Liver (tissue), 9 donors: ENCODE results near the gene TTC22. TPM values are rescaled to one million over a fixed set of nuclear protein-coding genes. Genes with fewer than 3 reads are reported as not detected.

Source experiments
- DNase-seq: peaks from one replicate; pipeline ENCODE4 v3.0.0-alpha.2; 2017; ENCODE audit warnings: low spot score
- H3K27ac ChIP-seq, 2 donors: one replicate each; pipeline ENCODE4 v1.7.0; 2013; ENCODE audit warnings: inconsistent platforms in 2 of 2, low read length in 2 of 2, control low read depth in 1 of 2, low read depth in 1 of 2, mild to moderate bottlenecking in 1 of 2
- H3K27me3 ChIP-seq, 4 donors: one replicate each; pipeline versions ENCODE4 v1.6.1 to v1.7.0; 2013; ENCODE audit warnings: low read length in 3 of 4, inconsistent platforms in 1 of 4, mild to moderate bottlenecking in 1 of 4, moderate library complexity in 1 of 4; ENCODE audit not compliant: control insufficient read depth in 4 of 4, insufficient read depth in 4 of 4
- H3K36me3 ChIP-seq, 4 donors: one replicate each; pipeline versions ENCODE4 v1.6.1 to v1.7.0; 2013; ENCODE audit warnings: low read length in 3 of 4, mild to moderate bottlenecking in 3 of 4, low read depth in 1 of 4, moderate library complexity in 1 of 4; ENCODE audit not compliant: control insufficient read depth in 4 of 4, insufficient read depth in 3 of 4
- H3K4me1 ChIP-seq, 4 donors: one replicate each; pipeline versions ENCODE4 v1.6.1 to v1.7.0; 2013; ENCODE audit warnings: low read length in 3 of 4, mild to moderate bottlenecking in 3 of 4, moderate library complexity in 1 of 4; ENCODE audit not compliant: control insufficient read depth in 4 of 4, insufficient read depth in 4 of 4
- H3K4me3 ChIP-seq, 3 donors: one replicate each; pipeline versions ENCODE4 v1.6.1 to v1.7.0; 2013; ENCODE audit warnings: low read length in 3 of 3, control low read depth in 1 of 3, low read depth in 1 of 3, mild to moderate bottlenecking in 1 of 3
- H3K9ac ChIP-seq, 2 donors: one replicate each; pipeline ENCODE4 v1.7.0; 2013; ENCODE audit warnings: low read length in 2 of 2, mild to moderate bottlenecking in 2 of 2, moderate library complexity in 2 of 2, control low read depth in 1 of 2, low read depth in 1 of 2
- H3K9me3 ChIP-seq, 4 donors: one replicate each; pipeline versions ENCODE4 v1.6.1 to v1.7.0; 2013; ENCODE audit warnings: low read length in 3 of 4; ENCODE audit not compliant: control insufficient read depth in 4 of 4
- EGR1 ChIP-seq, 2 donors: IDR thresholded peaks; 2 replicates each; pipeline ENCODE4 v1.6.1; 2016 to 2018; ENCODE audit warnings: antibody characterized with exemption in 2 of 2, low read depth in 2 of 2
- FOXA1 ChIP-seq: IDR thresholded peaks from 2 replicates; pipeline ENCODE4 v1.6.1; 2016; ENCODE audit warnings: antibody characterized with exemption
- FOXA2 ChIP-seq: IDR thresholded peaks from 2 replicates; pipeline ENCODE4 v1.6.1; 2016; ENCODE audit warnings: antibody characterized with exemption
- GABPA ChIP-seq, 2 donors: IDR thresholded peaks in 1 of 2; conservative IDR thresholded peaks in 1 of 2; 2 replicates each; pipeline ENCODE4 v1.6.1; 2016; ENCODE audit warnings: antibody characterized with exemption in 2 of 2, mild to moderate bottlenecking in 1 of 2, moderate library complexity in 1 of 2
- HNF4A ChIP-seq, 2 donors: conservative IDR thresholded peaks; 2 replicates each; pipeline ENCODE4 v1.6.1; 2016; ENCODE audit warnings: antibody characterized with exemption in 2 of 2, mild to moderate bottlenecking in 2 of 2
- HNF4G ChIP-seq: IDR thresholded peaks from 2 replicates; pipeline ENCODE4 v1.6.1; 2016; ENCODE audit warnings: antibody characterized with exemption
- JUND ChIP-seq, 2 donors: IDR thresholded peaks; 2 replicates each; pipeline ENCODE4 v1.6.1; 2016; ENCODE audit warnings: antibody characterized with exemption in 2 of 2
- NR2F2 ChIP-seq: IDR thresholded peaks from 2 replicates; pipeline ENCODE4 v1.6.1; 2016; ENCODE audit warnings: antibody characterized with exemption
- RAD21 ChIP-seq, 2 donors: IDR thresholded peaks; 2 replicates each; pipeline ENCODE4 v1.6.1; 2016; ENCODE audit warnings: antibody characterized with exemption in 2 of 2, mild to moderate bottlenecking in 2 of 2
- RXRA ChIP-seq, 2 donors: IDR thresholded peaks; 2 replicates each; pipeline ENCODE4 v1.6.1; 2017 to 2018; ENCODE audit warnings: antibody characterized with exemption in 2 of 2, mild to moderate bottlenecking in 1 of 2
- SP1 ChIP-seq: IDR thresholded peaks from 2 replicates; pipeline ENCODE4 v1.6.1; 2018; ENCODE audit warnings: antibody characterized with exemption, mild to moderate bottlenecking
- TAF1 ChIP-seq: conservative IDR thresholded peaks from 2 replicates; pipeline ENCODE4 v1.6.1; 2016; ENCODE audit warnings: antibody characterized with exemption, mild to moderate bottlenecking
- YY1 ChIP-seq: IDR thresholded peaks from 2 replicates; pipeline ENCODE4 v1.6.1; 2016; ENCODE audit warnings: antibody characterized with exemption, mild to moderate bottlenecking
- WGBS: extraction: QIAGEN DNeasy Blood & Tissue Kit; methylation state at CpG from one replicate; pipeline ENCODE4 v1.1.7; 2013; 5-methylcytosine and 5-hydroxymethylcytosine counted together
- polyA plus RNA-seq, 2 donors: library from polyadenylated mRNA; stranded (reverse) in 1 of 2; unstranded in 1 of 2; fragments of 200-250 nt in 1 of 2; fragments of >200 nt in 1 of 2; fragmentation: Nextera tagmentation in 1 of 2; extraction: Ambion mirVana in 1 of 2; gene quantifications; one replicate each; pipeline versions ENCODE4 v1.2.1 to v1.2.3, GENCODE V29; 2013 to 2015
- total RNA-seq, 2 donors: library from RNA; depleted of rRNA; stranded (reverse); fragments of >200 nt; gene quantifications; one replicate each; pipeline ENCODE4 v1.2.3, GENCODE V29; 2014
- TF ChIP-seq, protein P1 (sequence below): IDR thresholded peaks from 2 replicates; pipeline ENCODE4 v1.6.1; 2016; ENCODE audit warnings: antibody characterized with exemption
- TF ChIP-seq, protein P2 (sequence below): fragments of 150-350 bp; IDR thresholded peaks from 2 replicates; pipeline ENCODE4 v1.5.1; 2017; ENCODE audit warnings: improper control_type of control experiment, low read depth, low read length; ENCODE audit not compliant: missing input control
- TF ChIP-seq, protein P3 (sequence below): IDR thresholded peaks from 2 replicates; pipeline ENCODE4 v1.6.1; 2016; ENCODE audit warnings: antibody characterized with exemption
- TF ChIP-seq, protein P4 (sequence below): IDR thresholded peaks from 2 replicates; pipeline ENCODE4 v1.6.1; 2016; ENCODE audit warnings: antibody characterized with exemption, mild to moderate bottlenecking
- donor health status: healthy.
- donor health status: healthy.
- donor health status: healthy.
- donor health status: healthy.
- donor health status: healthy.

Gene TTC22
- total and polyA plus RNA-seq, 4 donors: 0.96 to 3.5 (median 2.3) TPM

DNA sequence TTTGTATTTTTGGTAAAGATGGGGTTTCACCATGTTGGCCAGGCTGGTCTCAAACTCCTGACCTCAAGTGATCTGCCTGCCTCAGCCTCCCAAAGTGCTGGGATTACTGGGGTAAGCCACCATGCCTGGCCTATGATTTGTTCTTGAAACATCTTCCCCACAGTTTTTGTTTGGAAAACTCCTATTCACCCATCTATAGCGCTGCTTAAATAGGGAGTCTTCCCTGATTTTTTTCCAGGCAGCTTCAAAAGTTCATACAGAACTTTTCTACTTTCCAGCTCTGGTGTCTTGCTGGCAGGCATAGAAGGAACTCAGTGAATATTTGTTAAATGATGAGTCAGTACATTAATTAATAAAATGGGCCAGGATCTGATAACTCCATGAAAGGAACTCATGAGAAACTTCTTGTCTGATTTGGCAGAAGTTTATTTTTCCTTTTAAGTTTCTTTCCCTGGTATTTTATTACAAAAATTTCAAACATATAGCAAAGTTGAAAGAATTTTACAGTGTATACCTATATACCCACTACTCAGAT, 33.0 kb upstream of the TTC22 start:
- no peaks in the 10 kb centered on the region for H3K27me3 ChIP-seq
- H3K4me1 ChIP-seq: no peaks in the 10 kb centered on the region
- no peaks in the 10 kb centered on the region for H3K36me3 ChIP-seq
- no peak overlapping the region for H3K27ac ChIP-seq
- 100% methylated on average over 1 of the region's 1 CpG for WGBS
- no peak for DNase-seq
- H3K9me3 ChIP-seq: peaks cover 0 to 3% (median 0%) of the 10 kb centered on the region in 4 donors
- TF ChIP-seq RXRA (IDR thresholded peaks at IDR 0.05) (no peak), FOXA1 (no peak), HNF4G (no peak), FOXA2 (no peak), SP1 (no peak), HNF4A (conservative IDR thresholded peaks at IDR 0.05) (no peak), YY1 (no peak), GABPA (IDR thresholded peaks at IDR 0.05 in 1 of 2, conservative IDR thresholded peaks at IDR 0.05 in 1 of 2) (no peak), NR2F2 (no peak)
- TF ChIP-seq, protein P1, sequence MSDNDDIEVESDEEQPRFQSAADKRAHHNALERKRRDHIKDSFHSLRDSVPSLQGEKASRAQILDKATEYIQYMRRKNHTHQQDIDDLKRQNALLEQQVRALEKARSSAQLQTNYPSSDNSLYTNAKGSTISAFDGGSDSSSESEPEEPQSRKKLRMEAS: no peak
- TF ChIP-seq, protein P2, sequence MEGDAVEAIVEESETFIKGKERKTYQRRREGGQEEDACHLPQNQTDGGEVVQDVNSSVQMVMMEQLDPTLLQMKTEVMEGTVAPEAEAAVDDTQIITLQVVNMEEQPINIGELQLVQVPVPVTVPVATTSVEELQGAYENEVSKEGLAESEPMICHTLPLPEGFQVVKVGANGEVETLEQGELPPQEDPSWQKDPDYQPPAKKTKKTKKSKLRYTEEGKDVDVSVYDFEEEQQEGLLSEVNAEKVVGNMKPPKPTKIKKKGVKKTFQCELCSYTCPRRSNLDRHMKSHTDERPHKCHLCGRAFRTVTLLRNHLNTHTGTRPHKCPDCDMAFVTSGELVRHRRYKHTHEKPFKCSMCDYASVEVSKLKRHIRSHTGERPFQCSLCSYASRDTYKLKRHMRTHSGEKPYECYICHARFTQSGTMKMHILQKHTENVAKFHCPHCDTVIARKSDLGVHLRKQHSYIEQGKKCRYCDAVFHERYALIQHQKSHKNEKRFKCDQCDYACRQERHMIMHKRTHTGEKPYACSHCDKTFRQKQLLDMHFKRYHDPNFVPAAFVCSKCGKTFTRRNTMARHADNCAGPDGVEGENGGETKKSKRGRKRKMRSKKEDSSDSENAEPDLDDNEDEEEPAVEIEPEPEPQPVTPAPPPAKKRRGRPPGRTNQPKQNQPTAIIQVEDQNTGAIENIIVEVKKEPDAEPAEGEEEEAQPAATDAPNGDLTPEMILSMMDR: no peak
- no peak overlapping the region for H3K9ac ChIP-seq
- no peak overlapping the region for H3K4me3 ChIP-seq

DNA sequence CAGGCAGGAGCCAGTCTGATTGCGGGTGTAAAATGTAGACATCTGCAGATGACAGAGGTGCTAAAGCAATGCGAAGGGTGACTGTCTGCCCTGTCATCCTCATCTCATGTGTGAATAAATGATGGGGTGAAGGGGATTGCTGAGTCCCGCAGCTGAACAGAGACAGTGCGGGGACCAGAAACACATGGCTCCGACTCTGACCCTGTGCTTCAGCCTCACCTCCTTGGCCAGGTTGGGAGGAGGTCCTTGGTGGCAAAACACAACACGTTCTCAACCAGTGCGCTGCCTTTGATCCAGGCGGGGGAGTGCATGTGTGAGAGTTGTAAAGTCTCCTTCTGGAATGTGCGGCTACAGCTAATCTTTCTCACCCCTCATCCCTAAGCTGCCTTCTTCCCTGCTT, 32.0 kb upstream of the TTC22 start:
- Histone ChIP-seq H3K36me3 (no peaks in the 10 kb centered on the region), H3K27me3 (no peaks in the 10 kb centered on the region), H3K9ac (no peak overlapping the region), H3K9me3 (peaks cover 0 to 5% (median under 1%) of the 10 kb centered on the region in 4 donors), H3K4me1 (no peaks in the 10 kb centered on the region), H3K27ac (no peak overlapping the region), H3K4me3 (no peak overlapping the region)
- no peak for DNase-seq
- 95% methylated on average over 9 of the region's 9 CpGs for WGBS
- TF ChIP-seq GABPA (IDR thresholded peaks at IDR 0.05 in 1 of 2, conservative IDR thresholded peaks at IDR 0.05 in 1 of 2) (no peak), RXRA (IDR thresholded peaks at IDR 0.05) (no peak), EGR1 (IDR thresholded peaks at IDR 0.05; ENCODE audit: low read depth in 2 of 2) (no peak), HNF4G (no peak)

DNA sequence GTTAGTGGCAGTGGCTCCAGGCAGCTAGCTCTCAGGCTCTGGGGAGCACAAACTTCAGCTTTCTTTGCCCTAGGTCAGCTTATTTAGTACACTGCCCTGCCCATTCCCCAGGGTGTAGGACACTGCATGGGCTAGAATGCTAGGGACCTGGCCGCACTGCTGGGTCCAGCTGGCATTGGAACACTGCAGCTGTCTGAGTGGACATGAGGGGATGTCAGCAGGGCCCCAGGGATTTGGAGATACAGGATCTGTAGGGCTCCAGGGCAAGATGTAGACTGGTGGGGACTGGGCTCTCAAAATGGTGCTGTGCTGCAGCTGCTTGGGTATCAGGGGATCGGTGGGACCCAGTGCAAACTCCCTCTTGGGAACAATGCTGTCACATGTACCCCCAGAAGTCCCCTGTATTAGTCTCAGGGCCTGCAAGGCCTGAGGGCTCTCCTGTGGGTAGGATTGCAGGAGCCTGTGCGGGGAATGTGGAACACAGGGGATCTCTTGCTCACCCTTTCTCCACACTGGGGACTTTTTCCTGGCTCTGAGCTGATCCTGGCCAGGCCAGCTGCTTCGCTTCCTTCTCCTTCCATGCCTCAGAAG, 25.2 kb upstream of the TTC22 start:
- no peak for DNase-seq
- no peaks in the 10 kb centered on the region for H3K36me3 ChIP-seq
- peaks cover 0 to 6% (median 1%) of the 10 kb centered on the region in 4 donors for H3K9me3 ChIP-seq
- no peaks in the 10 kb centered on the region for H3K4me1 ChIP-seq
- no peak overlapping the region for H3K4me3 ChIP-seq
- H3K27me3 ChIP-seq: no peaks in the 10 kb centered on the region
- WGBS: 95% methylated on average over 4 of the region's 4 CpGs
- no peak overlapping the region for H3K27ac ChIP-seq
- H3K9ac ChIP-seq: no peak overlapping the region
- no peak for TF ChIP-seq RAD21 (IDR thresholded peaks at IDR 0.05)
- TF ChIP-seq GABPA (IDR thresholded peaks at IDR 0.05 in 1 of 2, conservative IDR thresholded peaks at IDR 0.05 in 1 of 2): no peak
- TF ChIP-seq, protein P2: no peak
- no peak for TF ChIP-seq TAF1
- TF ChIP-seq YY1: no peak
- no peak for TF ChIP-seq FOXA2
- TF ChIP-seq, protein P1: no peak
- TF ChIP-seq, protein P3, sequence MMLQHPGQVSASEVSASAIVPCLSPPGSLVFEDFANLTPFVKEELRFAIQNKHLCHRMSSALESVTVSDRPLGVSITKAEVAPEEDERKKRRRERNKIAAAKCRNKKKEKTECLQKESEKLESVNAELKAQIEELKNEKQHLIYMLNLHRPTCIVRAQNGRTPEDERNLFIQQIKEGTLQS: no peak
- no peak for TF ChIP-seq RXRA (IDR thresholded peaks at IDR 0.05)
- TF ChIP-seq FOXA1: no peak
- no peak for TF ChIP-seq HNF4A (conservative IDR thresholded peaks at IDR 0.05)
- TF ChIP-seq EGR1 (IDR thresholded peaks at IDR 0.05; ENCODE audit: low read depth in 2 of 2): no peak
- no peak for TF ChIP-seq NR2F2
- no peak for TF ChIP-seq SP1
- TF ChIP-seq, protein P4, sequence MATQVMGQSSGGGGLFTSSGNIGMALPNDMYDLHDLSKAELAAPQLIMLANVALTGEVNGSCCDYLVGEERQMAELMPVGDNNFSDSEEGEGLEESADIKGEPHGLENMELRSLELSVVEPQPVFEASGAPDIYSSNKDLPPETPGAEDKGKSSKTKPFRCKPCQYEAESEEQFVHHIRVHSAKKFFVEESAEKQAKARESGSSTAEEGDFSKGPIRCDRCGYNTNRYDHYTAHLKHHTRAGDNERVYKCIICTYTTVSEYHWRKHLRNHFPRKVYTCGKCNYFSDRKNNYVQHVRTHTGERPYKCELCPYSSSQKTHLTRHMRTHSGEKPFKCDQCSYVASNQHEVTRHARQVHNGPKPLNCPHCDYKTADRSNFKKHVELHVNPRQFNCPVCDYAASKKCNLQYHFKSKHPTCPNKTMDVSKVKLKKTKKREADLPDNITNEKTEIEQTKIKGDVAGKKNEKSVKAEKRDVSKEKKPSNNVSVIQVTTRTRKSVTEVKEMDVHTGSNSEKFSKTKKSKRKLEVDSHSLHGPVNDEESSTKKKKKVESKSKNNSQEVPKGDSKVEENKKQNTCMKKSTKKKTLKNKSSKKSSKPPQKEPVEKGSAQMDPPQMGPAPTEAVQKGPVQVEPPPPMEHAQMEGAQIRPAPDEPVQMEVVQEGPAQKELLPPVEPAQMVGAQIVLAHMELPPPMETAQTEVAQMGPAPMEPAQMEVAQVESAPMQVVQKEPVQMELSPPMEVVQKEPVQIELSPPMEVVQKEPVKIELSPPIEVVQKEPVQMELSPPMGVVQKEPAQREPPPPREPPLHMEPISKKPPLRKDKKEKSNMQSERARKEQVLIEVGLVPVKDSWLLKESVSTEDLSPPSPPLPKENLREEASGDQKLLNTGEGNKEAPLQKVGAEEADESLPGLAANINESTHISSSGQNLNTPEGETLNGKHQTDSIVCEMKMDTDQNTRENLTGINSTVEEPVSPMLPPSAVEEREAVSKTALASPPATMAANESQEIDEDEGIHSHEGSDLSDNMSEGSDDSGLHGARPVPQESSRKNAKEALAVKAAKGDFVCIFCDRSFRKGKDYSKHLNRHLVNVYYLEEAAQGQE: no peak
- no peak for TF ChIP-seq JUND (IDR thresholded peaks at IDR 0.05)
- TF ChIP-seq HNF4G: no peak
